Neural cell (in vitro differentiated cells): ENCODE measurements around the gene AXIN1. TPM values are rescaled to one million over a fixed set of nuclear protein-coding genes. Genes with fewer than 3 reads are reported as not detected.
"Not testable (repeated sequence)": the region's sequence is repeated elsewhere in the genome, so short reads cannot be mapped to it uniquely, and the experiment has no call there.

Experiments used
- H2AFZ ChIP-seq: fragments of 200-600, 300-800 bp; sonication (generic), shearing (Covaris generic); 2 replicates; pipeline ENCODE4 v1.6.0; 2014; ENCODE audit warnings: low read depth, mild to moderate bottlenecking, antibody characterized with exemption, low read length, moderate library complexity
- H3F3A ChIP-seq: fragments of 200-600 bp; shearing (Covaris generic); 2 replicates; pipeline ENCODE4 v1.6.1; 2016; ENCODE audit warnings: mild to moderate bottlenecking, moderate library complexity, mixed read lengths, antibody characterized with exemption, low read length; ENCODE audit not compliant: insufficient read depth, poor library complexity, severe bottlenecking
- H3K27ac ChIP-seq: fragments of 200-600, 300-800 bp; sonication (generic), shearing (Covaris generic); 2 replicates; pipeline ENCODE4 v1.5.1; 2014; ENCODE audit warnings: mild to moderate bottlenecking, low read length, moderate library complexity
- H3K27me3 ChIP-seq: fragments of 300-800, 200-600 bp; sonication (generic), shearing (Covaris generic); 2 replicates; pipeline ENCODE4 v1.6.0; 2014; ENCODE audit warnings: mild to moderate bottlenecking, low read depth, low read length, moderate library complexity; ENCODE audit not compliant: insufficient read depth
- H3K36me3 ChIP-seq: fragments of 300-800, 200-600 bp; sonication (generic), shearing (Covaris generic); 2 replicates; pipeline ENCODE4 v1.5.1; 2014; ENCODE audit warnings: mild to moderate bottlenecking, antibody characterized with exemption, low read length, moderate library complexity; ENCODE audit not compliant: insufficient read depth
- H3K4me2 ChIP-seq: fragments of 300-800, 200-600 bp; sonication (generic), shearing (Covaris generic); 2 replicates; pipeline ENCODE4 v1.6.0; 2014; ENCODE audit warnings: mild to moderate bottlenecking, low read length
- H3K4me3 ChIP-seq: fragments of 300-800, 200-600 bp; sonication (generic), shearing (Covaris generic); 2 replicates; pipeline ENCODE4 v1.5.1; 2014; ENCODE audit warnings: mild to moderate bottlenecking, low read length, moderate library complexity
- H3K79me2 ChIP-seq: fragments of 200-600 bp; shearing (Covaris generic); replicated peaks from 2 replicates; pipeline ENCODE4 v1.6.0; 2014; ENCODE audit warnings: mild to moderate bottlenecking, low read length, moderate library complexity; ENCODE audit not compliant: insufficient read depth
- H3K9ac ChIP-seq: fragments of 300-800, 200-600 bp; sonication (generic), shearing (Covaris generic); 2 replicates; pipeline ENCODE4 v1.6.1; 2016; ENCODE audit warnings: mild to moderate bottlenecking, low read length, mixed read lengths
- H3K9me2 ChIP-seq: fragments of 200-600 bp; shearing (Covaris generic); 2 replicates; pipeline ENCODE4 v1.6.1; 2016; ENCODE audit warnings: mild to moderate bottlenecking, low read length, mixed read lengths; ENCODE audit not compliant: insufficient read depth
- H3K9me3 ChIP-seq: fragments of 200-600, 300-800 bp; sonication (generic), shearing (Covaris generic); 2 replicates; pipeline ENCODE4 v1.6.1; 2016; ENCODE audit warnings: mild to moderate bottlenecking, mixed run types, low read length, moderate library complexity, mixed read lengths
- H4K20me1 ChIP-seq: fragments of 200-600 bp; shearing (Covaris generic); 2 replicates; pipeline ENCODE4 v1.6.1; 2016; ENCODE audit warnings: mild to moderate bottlenecking, mixed run types; ENCODE audit not compliant: insufficient read depth
- EP300 ChIP-seq: fragments of 450-650 bp; conservative IDR thresholded peaks from 2 replicates; pipeline ENCODE4 v1.6.1; 2014; ENCODE audit warnings: antibody characterized with exemption, mild to moderate bottlenecking, moderate library complexity; ENCODE audit not compliant: poor library complexity, severe bottlenecking
- EZH2 ChIP-seq: fragments of 200-600, 300-800 bp; shearing (Covaris generic), sonication (generic); IDR thresholded peaks from 2 replicates; pipeline ENCODE4 v1.6.1; 2014; ENCODE audit warnings: antibody characterized with exemption, low read length, borderline replicate concordance, mild to moderate bottlenecking; ENCODE audit not compliant: insufficient read depth, poor library complexity, severe bottlenecking
- MXI1 ChIP-seq: fragments of 450-650 bp; conservative IDR thresholded peaks from 2 replicates; pipeline ENCODE4 v1.6.1; 2014; ENCODE audit warnings: antibody characterized with exemption, mild to moderate bottlenecking; ENCODE audit not compliant: poor library complexity, severe bottlenecking
- POLR2AphosphoS5 ChIP-seq: IDR thresholded peaks from 2 replicates; pipeline ENCODE4 v1.6.1; 2012
- RAD21 ChIP-seq: fragments of 450-650 bp; conservative IDR thresholded peaks from 2 replicates; pipeline ENCODE4 v1.6.1; 2014; ENCODE audit warnings: antibody characterized with exemption, mild to moderate bottlenecking, moderate library complexity
- SMC3 ChIP-seq: fragments of 450-650 bp; conservative IDR thresholded peaks from 2 replicates; pipeline ENCODE4 v1.6.1; 2014; ENCODE audit warnings: antibody characterized with exemption, mild to moderate bottlenecking, moderate library complexity; ENCODE audit not compliant: poor library complexity
- TAF1 ChIP-seq: IDR thresholded peaks from 2 replicates; pipeline ENCODE4 v1.6.1; 2012; ENCODE audit warnings: low read depth
- polyA plus RNA-seq: library from polyadenylated mRNA; depleted of rRNA; stranded (reverse); fragments of >200 nt; gene quantifications from 2 replicates; pipeline ENCODE4 v1.2.3, GENCODE V29; 2014
- TF ChIP-seq, protein P1 (sequence below): fragments of 450-650 bp; IDR thresholded peaks from 2 replicates; pipeline ENCODE4 v1.5.1; 2014; ENCODE audit warnings: antibody characterized with exemption, mild to moderate bottlenecking, moderate library complexity; ENCODE audit not compliant: poor library complexity, severe bottlenecking
- TF ChIP-seq, protein P2 (sequence below): IDR thresholded peaks from 2 replicates; pipeline ENCODE4 v1.6.1; 2012; ENCODE audit warnings: borderline replicate concordance

AXIN1 gene
- polyA plus RNA-seq, 1 donor from 2014 or later: 30.5 TPM

DNA sequence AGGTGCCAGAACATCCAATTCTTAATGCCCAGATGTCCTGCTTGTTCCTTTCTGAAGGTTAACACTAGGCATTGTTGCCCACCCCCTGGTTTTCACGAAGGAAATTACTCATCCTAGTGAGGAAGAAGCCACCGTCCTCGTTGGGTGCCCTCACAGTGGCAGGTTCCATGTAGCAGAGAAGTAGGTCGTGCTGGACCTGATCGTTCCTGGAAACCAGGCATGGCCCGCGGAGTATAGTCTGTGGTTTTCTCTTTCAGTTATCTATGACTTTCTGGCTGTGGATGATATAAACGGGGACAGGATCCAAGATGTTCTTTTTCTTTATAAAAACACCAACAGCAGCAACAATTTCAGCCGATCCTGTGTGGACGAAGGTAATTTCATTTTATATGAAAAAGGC is 93.3 kb downstream of the AXIN1 start:
- H3F3A ChIP-seq: no peaks in the 10 kb centered on the region
- H3K9me2 ChIP-seq: no peaks in the 10 kb centered on the region
- TF ChIP-seq TAF1 (no peak), EZH2 (no peak), SMC3 (no peak), POLR2AphosphoS5 (no peak), EP300 (no peak), RAD21 (no peak), MXI1 (no peak)
- TF ChIP-seq, protein P1, sequence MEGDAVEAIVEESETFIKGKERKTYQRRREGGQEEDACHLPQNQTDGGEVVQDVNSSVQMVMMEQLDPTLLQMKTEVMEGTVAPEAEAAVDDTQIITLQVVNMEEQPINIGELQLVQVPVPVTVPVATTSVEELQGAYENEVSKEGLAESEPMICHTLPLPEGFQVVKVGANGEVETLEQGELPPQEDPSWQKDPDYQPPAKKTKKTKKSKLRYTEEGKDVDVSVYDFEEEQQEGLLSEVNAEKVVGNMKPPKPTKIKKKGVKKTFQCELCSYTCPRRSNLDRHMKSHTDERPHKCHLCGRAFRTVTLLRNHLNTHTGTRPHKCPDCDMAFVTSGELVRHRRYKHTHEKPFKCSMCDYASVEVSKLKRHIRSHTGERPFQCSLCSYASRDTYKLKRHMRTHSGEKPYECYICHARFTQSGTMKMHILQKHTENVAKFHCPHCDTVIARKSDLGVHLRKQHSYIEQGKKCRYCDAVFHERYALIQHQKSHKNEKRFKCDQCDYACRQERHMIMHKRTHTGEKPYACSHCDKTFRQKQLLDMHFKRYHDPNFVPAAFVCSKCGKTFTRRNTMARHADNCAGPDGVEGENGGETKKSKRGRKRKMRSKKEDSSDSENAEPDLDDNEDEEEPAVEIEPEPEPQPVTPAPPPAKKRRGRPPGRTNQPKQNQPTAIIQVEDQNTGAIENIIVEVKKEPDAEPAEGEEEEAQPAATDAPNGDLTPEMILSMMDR: no peak
- TF ChIP-seq, protein P2, sequence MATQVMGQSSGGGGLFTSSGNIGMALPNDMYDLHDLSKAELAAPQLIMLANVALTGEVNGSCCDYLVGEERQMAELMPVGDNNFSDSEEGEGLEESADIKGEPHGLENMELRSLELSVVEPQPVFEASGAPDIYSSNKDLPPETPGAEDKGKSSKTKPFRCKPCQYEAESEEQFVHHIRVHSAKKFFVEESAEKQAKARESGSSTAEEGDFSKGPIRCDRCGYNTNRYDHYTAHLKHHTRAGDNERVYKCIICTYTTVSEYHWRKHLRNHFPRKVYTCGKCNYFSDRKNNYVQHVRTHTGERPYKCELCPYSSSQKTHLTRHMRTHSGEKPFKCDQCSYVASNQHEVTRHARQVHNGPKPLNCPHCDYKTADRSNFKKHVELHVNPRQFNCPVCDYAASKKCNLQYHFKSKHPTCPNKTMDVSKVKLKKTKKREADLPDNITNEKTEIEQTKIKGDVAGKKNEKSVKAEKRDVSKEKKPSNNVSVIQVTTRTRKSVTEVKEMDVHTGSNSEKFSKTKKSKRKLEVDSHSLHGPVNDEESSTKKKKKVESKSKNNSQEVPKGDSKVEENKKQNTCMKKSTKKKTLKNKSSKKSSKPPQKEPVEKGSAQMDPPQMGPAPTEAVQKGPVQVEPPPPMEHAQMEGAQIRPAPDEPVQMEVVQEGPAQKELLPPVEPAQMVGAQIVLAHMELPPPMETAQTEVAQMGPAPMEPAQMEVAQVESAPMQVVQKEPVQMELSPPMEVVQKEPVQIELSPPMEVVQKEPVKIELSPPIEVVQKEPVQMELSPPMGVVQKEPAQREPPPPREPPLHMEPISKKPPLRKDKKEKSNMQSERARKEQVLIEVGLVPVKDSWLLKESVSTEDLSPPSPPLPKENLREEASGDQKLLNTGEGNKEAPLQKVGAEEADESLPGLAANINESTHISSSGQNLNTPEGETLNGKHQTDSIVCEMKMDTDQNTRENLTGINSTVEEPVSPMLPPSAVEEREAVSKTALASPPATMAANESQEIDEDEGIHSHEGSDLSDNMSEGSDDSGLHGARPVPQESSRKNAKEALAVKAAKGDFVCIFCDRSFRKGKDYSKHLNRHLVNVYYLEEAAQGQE: no peak
- no peaks in the 10 kb centered on the region for H3K79me2 ChIP-seq
- H3K9me3 ChIP-seq: no peaks in the 10 kb centered on the region
- H4K20me1 ChIP-seq: no peaks in the 10 kb centered on the region
- no peak overlapping the region for H3K9ac ChIP-seq
- no peak overlapping the region for H2AFZ ChIP-seq
- H3K4me2 ChIP-seq: no peak overlapping the region
- no peaks in the 10 kb centered on the region for H3K27me3 ChIP-seq
- no peaks in the 10 kb centered on the region for H3K36me3 ChIP-seq
- H3K27ac ChIP-seq: no peak overlapping the region
- H3K4me3 ChIP-seq: no peak overlapping the region

DNA sequence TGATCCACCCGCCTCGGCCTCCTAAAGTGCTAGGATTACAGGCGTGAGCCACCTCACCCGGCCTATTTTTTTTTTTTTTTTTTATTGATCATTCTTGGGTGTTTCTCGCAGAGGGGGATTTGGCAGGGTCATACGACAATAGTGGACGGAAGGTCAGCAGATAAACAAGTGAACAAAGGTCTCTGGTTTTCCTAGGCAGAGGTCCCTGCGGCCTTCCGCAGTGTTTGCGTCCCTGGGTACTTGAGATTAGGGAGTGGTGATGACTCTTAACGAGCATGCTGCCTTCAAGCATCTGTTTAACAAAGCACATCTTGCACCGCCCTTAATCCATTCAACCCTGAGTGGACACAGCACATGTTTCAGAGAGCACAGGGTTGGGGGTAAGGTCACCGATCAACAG is 94.4 kb downstream of the AXIN1 start:
- not testable (repeated sequence) for H4K20me1 ChIP-seq, H3K27ac ChIP-seq, H2AFZ ChIP-seq, H3K9me2 ChIP-seq, H3K4me2 ChIP-seq, H3K9ac ChIP-seq, H3K36me3 ChIP-seq, H3K9me3 ChIP-seq, H3K27me3 ChIP-seq, H3K4me3 ChIP-seq, H3K79me2 ChIP-seq, H3F3A ChIP-seq

DNA sequence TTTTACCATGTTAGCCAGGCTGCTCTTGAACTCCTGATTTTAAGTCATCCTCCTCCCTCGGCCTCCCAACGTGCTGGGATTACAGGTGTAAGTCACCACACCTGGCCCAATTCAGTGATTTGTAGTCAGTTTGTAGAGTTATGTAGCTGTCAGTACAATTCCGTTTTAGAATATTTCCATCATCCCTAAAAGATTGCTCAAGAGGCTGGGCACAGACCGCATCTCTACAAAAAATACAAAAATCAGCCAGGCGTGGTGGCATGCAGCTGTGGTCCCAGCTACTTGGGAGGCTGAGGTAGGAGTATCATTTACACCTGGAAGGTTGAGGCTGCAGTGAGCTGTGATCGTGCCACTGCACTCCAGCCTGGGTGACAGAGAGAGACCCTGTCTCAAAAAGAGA is 97.3 kb downstream of the AXIN1 start:
- H3K9me3 ChIP-seq: no peaks in the 10 kb centered on the region
- TF ChIP-seq RAD21 (no peak), EP300 (no peak), TAF1 (no peak), MXI1 (no peak), EZH2 (no peak), SMC3 (no peak), POLR2AphosphoS5 (no peak)
- TF ChIP-seq, protein P2: no peak
- TF ChIP-seq, protein P1: no peak

More for the DNA sequence above, 97.3 kb downstream of the AXIN1 start:
- Histone ChIP-seq H3K79me2 (no peaks in the 10 kb centered on the region), H3K27ac (no peak overlapping the region), H3K36me3 (no peaks in the 10 kb centered on the region), H3K9me2 (no peaks in the 10 kb centered on the region), H3K4me3 (no peak overlapping the region), H2AFZ (no peak overlapping the region), H3K4me2 (no peak overlapping the region), H3K9ac (no peak overlapping the region), H3F3A (no peaks in the 10 kb centered on the region), H3K27me3 (no peaks in the 10 kb centered on the region), H4K20me1 (no peaks in the 10 kb centered on the region)
